Measurements from ENCODE around the gene MGAT4C.

MGAT4C gene

DNA sequence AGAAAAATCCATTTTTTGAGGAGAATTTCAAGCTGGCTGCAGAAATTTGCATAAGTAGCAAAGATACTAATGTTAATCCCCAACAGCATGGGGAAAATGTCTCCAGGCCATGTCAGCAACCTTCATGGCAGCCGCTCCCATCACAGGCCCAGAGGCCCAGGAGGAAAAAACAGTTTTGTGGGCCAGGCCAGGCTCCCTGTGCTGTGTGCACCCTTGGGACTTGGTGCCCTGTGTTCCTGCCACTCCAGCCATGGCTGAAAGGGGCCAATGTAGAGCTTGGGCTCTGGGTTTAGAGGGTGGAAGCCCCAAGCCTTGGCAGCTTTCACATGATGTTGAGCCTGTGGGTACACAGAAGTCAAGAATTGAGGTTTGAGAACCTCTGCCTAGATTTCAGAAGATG lies 76.3 kb downstream of the MGAT4C start:
- no peak overlapping the region for H3K27ac ChIP-seq (ENCODE audit: low read depth, low read length)
- H3K79me2 ChIP-seq (ENCODE audit: control insufficient read depth, insufficient read depth, low read length, unreplicated experiment) = no peaks in the 10 kb centered on the region
- H3K27me3 ChIP-seq (ENCODE audit: insufficient read depth, low read length) = no peaks in the 10 kb centered on the region
- H3K36me3 ChIP-seq (ENCODE audit: insufficient read depth, low read length) = no peaks in the 10 kb centered on the region
- H3K4me3 ChIP-seq (ENCODE audit: low read depth, low read length) = no peak overlapping the region
- no peak overlapping the region for H2AFZ ChIP-seq (ENCODE audit: low read length, unreplicated experiment)
- H3K4me1 ChIP-seq (ENCODE audit: control insufficient read depth, insufficient read depth, low read length, unreplicated experiment) = no peaks in the 10 kb centered on the region

DNA sequence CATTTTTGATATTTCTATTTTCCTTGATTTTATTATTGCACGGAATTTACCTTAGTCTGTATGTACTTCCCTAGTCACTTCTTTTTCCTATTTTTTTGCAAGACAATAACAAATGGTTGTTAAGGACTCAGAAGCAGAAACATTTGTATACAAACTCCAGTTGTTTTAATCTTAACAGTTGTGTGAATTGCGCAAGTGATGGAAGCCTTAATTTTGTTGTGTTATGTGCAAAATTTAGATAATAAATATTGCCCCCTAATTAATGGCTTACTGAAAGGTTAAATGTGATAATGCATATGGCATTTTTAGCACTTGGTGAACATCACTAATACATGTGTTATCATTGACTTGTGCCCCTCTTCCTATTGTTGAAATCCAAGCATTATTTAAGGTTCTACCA lies 82.0 kb downstream of the MGAT4C start:
- Histone ChIP-seq H2AFZ (ENCODE audit: low read length, unreplicated experiment) (no peak overlapping the region), H3K27ac (ENCODE audit: low read depth, low read length) (no peak overlapping the region), H3K27me3 (ENCODE audit: insufficient read depth, low read length) (no peaks in the 10 kb centered on the region), H3K79me2 (ENCODE audit: control insufficient read depth, insufficient read depth, low read length, unreplicated experiment) (no peaks in the 10 kb centered on the region), H3K4me1 (ENCODE audit: control insufficient read depth, insufficient read depth, low read length, unreplicated experiment) (peaks cover 5% of the 10 kb centered on the region), H3K36me3 (ENCODE audit: insufficient read depth, low read length) (no peaks in the 10 kb centered on the region), H3K4me3 (ENCODE audit: low read depth, low read length) (no peak overlapping the region)

DNA sequence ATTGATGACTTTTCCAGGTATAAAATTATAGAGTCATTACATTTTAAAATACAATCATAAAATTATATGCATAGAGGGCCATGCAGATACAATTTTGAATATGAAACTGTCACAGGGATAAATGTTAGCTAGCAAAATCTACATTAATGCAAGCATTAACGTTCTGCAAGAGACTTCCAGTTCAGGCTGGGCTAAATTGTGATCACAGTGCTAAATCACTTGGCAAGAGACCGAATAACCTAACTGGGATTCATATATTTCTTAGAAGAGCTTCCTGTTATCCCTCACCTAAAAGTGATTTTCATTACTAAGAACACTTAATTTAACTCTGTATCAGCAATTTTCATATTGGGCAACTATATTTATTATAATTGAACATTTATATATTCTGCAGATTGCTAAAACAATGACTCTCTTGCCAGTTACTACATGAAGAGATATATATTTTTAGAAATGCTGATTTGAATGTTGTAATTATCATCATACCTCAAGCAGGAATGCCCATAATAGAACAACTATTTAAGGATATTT lies 83.2 kb downstream of the MGAT4C start:
- peaks cover 5% of the 10 kb centered on the region for H3K4me1 ChIP-seq (ENCODE audit: control insufficient read depth, insufficient read depth, low read length, unreplicated experiment)
- H3K79me2 ChIP-seq (ENCODE audit: control insufficient read depth, insufficient read depth, low read length, unreplicated experiment) = no peaks in the 10 kb centered on the region
- no peak overlapping the region for H3K27ac ChIP-seq (ENCODE audit: low read depth, low read length)
- H3K4me3 ChIP-seq (ENCODE audit: low read depth, low read length) = no peak overlapping the region
- no peaks in the 10 kb centered on the region for H3K27me3 ChIP-seq (ENCODE audit: insufficient read depth, low read length)
- no peaks in the 10 kb centered on the region for H3K36me3 ChIP-seq (ENCODE audit: insufficient read depth, low read length)
- H2AFZ ChIP-seq (ENCODE audit: low read length, unreplicated experiment) = no peak overlapping the region

DNA sequence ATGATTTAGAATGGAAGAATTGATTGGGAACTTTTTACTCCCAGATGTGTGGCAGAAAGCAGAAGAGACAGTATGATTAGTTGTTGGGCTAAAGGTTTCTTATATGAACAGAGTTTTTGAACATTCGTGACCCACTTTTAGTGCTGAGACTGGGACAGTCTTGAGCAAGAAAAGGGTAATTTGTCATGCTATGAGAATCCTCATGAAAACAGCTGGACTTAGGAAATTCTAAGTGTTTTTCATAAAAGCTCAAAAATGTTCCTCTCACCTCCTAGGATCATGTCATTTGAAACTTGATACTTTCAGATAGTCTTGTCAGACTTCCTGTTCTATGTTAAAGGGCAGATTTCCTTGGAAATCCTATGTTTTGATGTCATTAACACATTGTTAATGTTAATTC lies 86.1 kb downstream of the MGAT4C start:
- Histone ChIP-seq H2AFZ (ENCODE audit: low read length, unreplicated experiment) (no peak overlapping the region), H3K27ac (ENCODE audit: low read depth, low read length) (no peak overlapping the region), H3K4me1 (ENCODE audit: control insufficient read depth, insufficient read depth, low read length, unreplicated experiment) (peaks cover 5% of the 10 kb centered on the region), H3K36me3 (ENCODE audit: insufficient read depth, low read length) (no peaks in the 10 kb centered on the region), H3K79me2 (ENCODE audit: control insufficient read depth, insufficient read depth, low read length, unreplicated experiment) (no peaks in the 10 kb centered on the region), H3K4me3 (ENCODE audit: low read depth, low read length) (no peak overlapping the region), H3K27me3 (ENCODE audit: insufficient read depth, low read length) (no peaks in the 10 kb centered on the region)

DNA sequence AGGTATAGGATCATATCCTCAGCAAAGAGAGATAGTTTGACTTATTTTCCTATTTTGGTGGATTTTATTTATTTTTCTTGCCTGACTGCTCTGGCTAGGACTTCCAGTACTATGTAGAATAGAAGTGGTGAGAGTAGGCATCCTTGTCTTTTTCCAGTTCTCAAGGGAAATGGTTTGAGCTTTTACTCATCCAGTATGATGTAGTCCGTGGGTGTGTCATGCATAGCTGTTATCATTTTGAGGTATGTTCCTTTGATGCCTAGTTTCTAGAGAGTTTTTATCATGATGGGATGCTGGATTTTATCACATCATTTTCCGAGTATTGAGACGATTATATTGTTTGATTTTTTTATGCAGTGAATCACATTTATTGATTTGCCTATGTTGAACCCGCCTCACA lies 97.2 kb downstream of the MGAT4C start:
- Histone ChIP-seq H3K27ac (ENCODE audit: low read depth, low read length) (no peak overlapping the region), H3K4me3 (ENCODE audit: low read depth, low read length) (no peak overlapping the region), H3K27me3 (ENCODE audit: insufficient read depth, low read length) (no peaks in the 10 kb centered on the region), H2AFZ (ENCODE audit: low read length, unreplicated experiment) (no peak overlapping the region), H3K4me1 (ENCODE audit: control insufficient read depth, insufficient read depth, low read length, unreplicated experiment) (no peaks in the 10 kb centered on the region), H3K79me2 (ENCODE audit: control insufficient read depth, insufficient read depth, low read length, unreplicated experiment) (no peaks in the 10 kb centered on the region), H3K36me3 (ENCODE audit: insufficient read depth, low read length) (0 out of 2 replicates have a peak, but pooled peaks cover 3% of the 10 kb centered on the region)

DNA sequence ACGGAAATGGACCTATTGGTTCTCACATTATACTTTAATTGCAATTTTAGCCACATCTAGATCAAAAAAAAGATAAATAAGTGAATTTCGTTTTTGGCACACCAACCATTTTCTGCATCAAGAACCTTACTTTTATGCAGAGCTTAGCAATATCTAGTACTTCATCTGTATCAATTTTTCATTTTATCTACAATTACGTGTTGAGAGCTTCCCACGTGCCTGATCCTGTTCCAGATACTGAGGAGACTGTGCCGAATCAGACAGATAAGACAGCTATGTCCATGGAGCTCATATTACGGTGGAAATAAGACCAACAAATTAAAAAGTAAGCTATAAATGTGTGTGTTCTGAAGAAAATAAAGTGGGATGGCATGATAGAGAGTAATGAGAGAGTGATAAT lies 101.6 kb downstream of the MGAT4C start:
- Histone ChIP-seq H3K36me3 (ENCODE audit: insufficient read depth, low read length) (no peaks in the 10 kb centered on the region), H2AFZ (ENCODE audit: low read length, unreplicated experiment) (no peak overlapping the region)

DNA sequence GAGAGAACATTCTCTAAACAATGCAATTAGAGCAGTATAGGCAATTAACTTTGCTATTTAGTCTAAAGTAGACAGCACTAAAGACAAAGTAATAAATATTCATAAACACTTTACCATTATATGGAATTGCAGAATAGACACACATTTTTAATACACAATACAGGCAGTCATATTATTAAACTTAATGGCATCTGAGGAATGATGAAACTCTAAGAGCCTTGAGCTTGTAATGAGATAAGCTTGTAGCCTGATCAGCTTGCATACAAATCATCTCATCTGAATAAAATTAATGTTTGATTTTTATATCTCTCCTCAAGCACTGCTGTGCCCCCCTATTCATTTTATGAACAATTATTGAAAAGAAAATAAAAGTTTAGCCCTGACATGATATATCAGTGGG lies 107.6 kb downstream of the MGAT4C start:
- H3K4me1 ChIP-seq (ENCODE audit: control insufficient read depth, insufficient read depth, low read length, unreplicated experiment) = no peaks in the 10 kb centered on the region
- H2AFZ ChIP-seq (ENCODE audit: low read length, unreplicated experiment) = no peak overlapping the region
- H3K27ac ChIP-seq (ENCODE audit: low read depth, low read length) = no peak overlapping the region
- no peak overlapping the region for H3K4me3 ChIP-seq (ENCODE audit: low read depth, low read length)
- H3K79me2 ChIP-seq (ENCODE audit: control insufficient read depth, insufficient read depth, low read length, unreplicated experiment) = no peaks in the 10 kb centered on the region
- no peaks in the 10 kb centered on the region for H3K36me3 ChIP-seq (ENCODE audit: insufficient read depth, low read length)
- H3K27me3 ChIP-seq (ENCODE audit: insufficient read depth, low read length) = no peaks in the 10 kb centered on the region

More for the DNA sequence above, 101.6 kb downstream of the MGAT4C start:
- H3K27me3 ChIP-seq (ENCODE audit: insufficient read depth, low read length) = no peaks in the 10 kb centered on the region
- H3K79me2 ChIP-seq (ENCODE audit: control insufficient read depth, insufficient read depth, low read length, unreplicated experiment) = no peaks in the 10 kb centered on the region
- no peak overlapping the region for H3K27ac ChIP-seq (ENCODE audit: low read depth, low read length)
- H3K4me1 ChIP-seq (ENCODE audit: control insufficient read depth, insufficient read depth, low read length, unreplicated experiment) = no peaks in the 10 kb centered on the region
- no peak overlapping the region for H3K4me3 ChIP-seq (ENCODE audit: low read depth, low read length)

DNA sequence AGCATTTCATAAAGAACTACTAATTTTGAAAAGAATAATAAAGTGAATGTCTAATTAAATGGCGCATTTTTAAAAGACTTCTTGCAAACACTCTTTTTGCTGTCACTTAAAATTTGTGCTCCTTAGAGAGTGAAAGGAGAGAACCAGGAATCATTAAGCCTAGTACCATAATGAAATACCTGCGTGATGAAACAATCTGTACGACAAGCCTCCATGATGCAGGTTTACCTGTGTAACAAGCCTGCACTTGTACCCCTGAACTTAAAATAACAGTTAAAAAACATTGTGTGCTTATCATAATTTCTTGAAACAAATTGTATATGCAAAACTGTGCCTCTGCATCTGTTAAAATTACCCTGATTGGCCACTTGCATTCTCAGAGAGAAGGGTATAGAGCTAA lies 108.1 kb downstream of the MGAT4C start:
- no peak overlapping the region for H3K4me3 ChIP-seq (ENCODE audit: low read depth, low read length)
- H3K36me3 ChIP-seq (ENCODE audit: insufficient read depth, low read length) = no peaks in the 10 kb centered on the region
- no peaks in the 10 kb centered on the region for H3K27me3 ChIP-seq (ENCODE audit: insufficient read depth, low read length)
- no peak overlapping the region for H3K27ac ChIP-seq (ENCODE audit: low read depth, low read length)
- no peaks in the 10 kb centered on the region for H3K4me1 ChIP-seq (ENCODE audit: control insufficient read depth, insufficient read depth, low read length, unreplicated experiment)
- H3K79me2 ChIP-seq (ENCODE audit: control insufficient read depth, insufficient read depth, low read length, unreplicated experiment) = no peaks in the 10 kb centered on the region
- H2AFZ ChIP-seq (ENCODE audit: low read length, unreplicated experiment) = no peak overlapping the region

DNA sequence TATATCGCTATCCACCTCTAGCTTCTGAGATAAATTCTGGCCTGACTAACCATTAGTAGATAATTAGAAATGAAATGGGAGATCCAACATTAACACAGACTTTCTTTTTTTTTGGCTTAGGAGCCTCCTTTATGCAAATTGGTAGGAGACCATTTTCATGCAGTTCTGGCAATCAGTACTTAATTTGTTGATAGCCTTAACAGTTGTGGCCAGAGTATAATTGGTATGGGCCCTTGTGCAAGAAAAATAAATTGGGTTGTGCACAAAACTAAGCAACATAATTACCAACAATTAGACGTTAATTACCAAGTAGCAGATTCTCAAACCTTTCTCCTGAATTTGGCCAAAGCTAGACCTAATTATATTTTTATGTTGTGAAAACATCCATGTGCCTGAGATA lies 111.0 kb downstream of the MGAT4C start:
- Histone ChIP-seq H3K79me2 (ENCODE audit: control insufficient read depth, insufficient read depth, low read length, unreplicated experiment) (no peaks in the 10 kb centered on the region), H3K27ac (ENCODE audit: low read depth, low read length) (no peak overlapping the region), H3K27me3 (ENCODE audit: insufficient read depth, low read length) (no peaks in the 10 kb centered on the region), H2AFZ (ENCODE audit: low read length, unreplicated experiment) (no peak overlapping the region), H3K36me3 (ENCODE audit: insufficient read depth, low read length) (no peaks in the 10 kb centered on the region), H3K4me3 (ENCODE audit: low read depth, low read length) (no peak overlapping the region), H3K4me1 (ENCODE audit: control insufficient read depth, insufficient read depth, low read length, unreplicated experiment) (no peaks in the 10 kb centered on the region)

DNA sequence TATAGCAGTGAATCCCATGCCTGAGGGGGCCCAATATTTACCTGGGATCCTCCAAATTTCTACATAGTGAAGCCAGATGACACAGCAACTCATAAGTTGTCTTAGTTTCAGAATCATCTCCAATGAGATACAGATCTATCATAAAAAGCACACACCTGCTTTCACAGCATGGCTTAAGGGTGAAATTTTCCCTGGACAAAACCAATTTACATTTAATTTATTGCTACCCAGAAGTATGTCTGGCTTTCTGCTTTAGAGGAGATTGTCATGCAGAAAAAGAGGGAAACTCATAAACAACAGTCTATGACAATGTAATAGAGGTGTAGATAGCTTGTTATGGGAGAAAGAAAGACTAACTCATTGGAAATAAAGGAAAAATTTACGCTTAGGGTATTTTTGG lies 113.0 kb downstream of the MGAT4C start:
- Histone ChIP-seq H2AFZ (ENCODE audit: low read length, unreplicated experiment) (no peak overlapping the region), H3K36me3 (ENCODE audit: insufficient read depth, low read length) (no peaks in the 10 kb centered on the region), H3K4me1 (ENCODE audit: control insufficient read depth, insufficient read depth, low read length, unreplicated experiment) (peaks cover under 1% of the 10 kb centered on the region), H3K27me3 (ENCODE audit: insufficient read depth, low read length) (no peaks in the 10 kb centered on the region), H3K4me3 (ENCODE audit: low read depth, low read length) (no peak overlapping the region), H3K79me2 (ENCODE audit: control insufficient read depth, insufficient read depth, low read length, unreplicated experiment) (no peaks in the 10 kb centered on the region), H3K27ac (ENCODE audit: low read depth, low read length) (no peak overlapping the region)

DNA sequence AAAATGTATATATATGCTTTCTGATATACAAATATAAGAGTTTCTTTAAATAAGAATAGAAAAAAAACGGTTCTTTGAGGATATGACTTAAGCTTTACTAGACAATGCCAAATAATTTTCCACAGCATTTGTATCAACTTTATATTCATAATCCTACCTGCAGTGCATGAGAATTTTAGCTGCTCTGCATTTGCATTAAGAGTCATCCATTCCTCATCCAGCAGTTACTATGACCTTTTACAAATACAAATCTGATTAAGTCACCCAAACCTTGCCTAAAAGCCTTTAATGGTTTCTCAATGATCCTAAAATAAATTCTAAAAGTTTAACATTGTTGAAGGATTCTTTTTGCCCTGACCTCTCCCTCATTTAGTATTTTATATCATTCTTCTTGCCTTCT lies 116.5 kb downstream of the MGAT4C start:
- Histone ChIP-seq H3K27me3 (ENCODE audit: insufficient read depth, low read length) (no peaks in the 10 kb centered on the region), H2AFZ (ENCODE audit: low read length, unreplicated experiment) (no peak overlapping the region), H3K4me1 (ENCODE audit: control insufficient read depth, insufficient read depth, low read length, unreplicated experiment) (peaks cover 11% of the 10 kb centered on the region), H3K27ac (ENCODE audit: low read depth, low read length) (no peak overlapping the region), H3K4me3 (ENCODE audit: low read depth, low read length) (no peak overlapping the region), H3K79me2 (ENCODE audit: control insufficient read depth, insufficient read depth, low read length, unreplicated experiment) (no peaks in the 10 kb centered on the region), H3K36me3 (ENCODE audit: insufficient read depth, low read length) (no peaks in the 10 kb centered on the region)

All from ACC112 (cell line).